A673 (cell line): ENCODE measurements around the gene LINGO3. TPM values are rescaled to one million over a fixed set of nuclear protein-coding genes. Genes with fewer than 3 reads are reported as not detected.

Source experiments
- BruUV-seq: library from RNA; stranded (reverse); fragments of 400-500 nt; replicated peaks from 2 replicates; lab custom pipeline; 2021; lab: Mats Ljungman, UMichigan
- CTCF ChIA-PET: fragments of 300-600 bp; sonication (Branson Sonifier 250); formaldehyde crosslinking; loops from one replicate; lab custom pipeline; 2022; ENCODE audit warnings: antibody characterized with exemption; lab: Charles Lee
- POLR2A ChIA-PET: fragments of 300-600 bp; sonication (Branson Sonifier 250); formaldehyde crosslinking; loops from one replicate; lab custom pipeline; 2022; ENCODE audit warnings: antibody characterized with exemption; ENCODE audit not compliant: low non-redundant PET; lab: Charles Lee
- DNase-seq: peaks from one replicate; pipeline ENCODE4 v3.0.0-alpha.2; 2015; ENCODE audit warnings: low spot score
- H3K27ac ChIP-seq: fragments of 200-600 bp; sonication (generic); 2 replicates; pipeline ENCODE4 v1.5.1; 2016; ENCODE audit warnings: mixed run types, low read depth, mild to moderate bottlenecking, mixed read lengths, antibody characterized with exemption, low read length; ENCODE audit not compliant: poor library complexity, severe bottlenecking
- H3K27me3 ChIP-seq: fragments of 200-600 bp; sonication (generic); replicated peaks from 2 replicates; pipeline ENCODE4 v1.6.1; 2017; ENCODE audit warnings: mixed run types, low read depth, mild to moderate bottlenecking, mixed read lengths, antibody characterized with exemption, low read length; ENCODE audit not compliant: insufficient read depth, poor library complexity
- H3K36me3 ChIP-seq: fragments of 200-600 bp; sonication (generic); 2 replicates; pipeline ENCODE4 v1.6.1; 2016; ENCODE audit warnings: mixed run types, mild to moderate bottlenecking, mixed read lengths, antibody characterized with exemption, low read length; ENCODE audit not compliant: insufficient read depth, poor library complexity, severe bottlenecking
- H3K4me1 ChIP-seq: fragments of 200-600 bp; sonication (generic); 2 replicates; pipeline ENCODE4 v1.6.1; 2017; ENCODE audit warnings: mixed run types, mild to moderate bottlenecking, mixed read lengths, antibody characterized with exemption, low read length; ENCODE audit not compliant: insufficient read depth, poor library complexity, severe bottlenecking
- H3K4me3 ChIP-seq: fragments of 200-600 bp; sonication (generic); 2 replicates; pipeline ENCODE4 v1.5.1; 2016; ENCODE audit warnings: low read depth, mixed run types, mild to moderate bottlenecking, mixed read lengths, low read length; ENCODE audit not compliant: poor library complexity, severe bottlenecking
- H3K9me3 ChIP-seq: fragments of 200-600 bp; sonication (generic); 2 replicates; pipeline ENCODE4 v1.6.1; 2016; ENCODE audit warnings: mixed run types, low read depth, mild to moderate bottlenecking, mixed read lengths, antibody characterized with exemption, low read length; ENCODE audit not compliant: poor library complexity, severe bottlenecking
- CTCF ChIP-seq: fragments of 300-800, 200-600 bp; sonication (generic); conservative IDR thresholded peaks from 2 replicates; pipeline ENCODE4 v1.5.1; 2017; ENCODE audit warnings: low read depth, mild to moderate bottlenecking, antibody characterized with exemption, low read length, moderate library complexity, mixed read lengths
- EZH2 ChIP-seq: fragments of 200-600 bp; sonication (generic); IDR thresholded peaks from 2 replicates; pipeline ENCODE4 v1.6.1; 2017; ENCODE audit warnings: borderline replicate concordance, low read depth, mild to moderate bottlenecking, mixed read lengths, antibody characterized with exemption, low read length; ENCODE audit not compliant: poor library complexity, severe bottlenecking
- intact Hi-C: fragments of 100-400 bp; cut with micrococcal nuclease; formaldehyde crosslinking; loops from one replicate; pipeline ENCODE4 v1.10.0; 2022; ENCODE audit not compliant: unreplicated experiment
- total RNA-seq: library from RNA; stranded (reverse); gene quantifications from 2 replicates; pipeline ENCODE4 v1.2.3, GENCODE V29; 2021

LINGO3 gene
- total RNA-seq, 1 experiment from 2014 or later = not detected

- CTCF ChIA-PET = no interaction called here
- POLR2A ChIA-PET = no interaction called here
- Histone ChIP-seq H3K9me3 (no peaks in the 10 kb centered on the region), H3K36me3 (peaks cover 5% of the 10 kb centered on the region), H3K27ac (no peak overlapping the region), H3K27me3 (no peaks in the 10 kb centered on the region), H3K4me3 (no peak overlapping the region), H3K4me1 (no peaks in the 10 kb centered on the region)
- no TSS peak for BruUV-seq
- no peak for DNase-seq
- intact Hi-C loops = no loop called here
- TF ChIP-seq EZH2 = no peak
- no peak for TF ChIP-seq CTCF
Measured at GRCh38 chr19:2343289-2343982, 35.5 kb upstream of the LINGO3 start.

- Histone ChIP-seq H3K4me1 (no peaks in the 10 kb centered on the region), H3K9me3 (no peaks in the 10 kb centered on the region), H3K27ac (no peak overlapping the region), H3K27me3 (no peaks in the 10 kb centered on the region), H3K4me3 (no peak overlapping the region), H3K36me3 (peaks cover 5% of the 10 kb centered on the region)
- ChIA-PET CTCF (no interaction called here), POLR2A (no interaction called here)
- DNase-seq = no peak
- intact Hi-C loops = no loop called here
- TF ChIP-seq CTCF (no peak), EZH2 (no peak)
- BruUV-seq = no TSS peak
Measured at GRCh38 chr19:2342656-2343288, 34.8 kb upstream of the LINGO3 start.

GRCh38 chr19:2341982-2342381 lies 34.0 kb upstream of the LINGO3 start:
- DNase-seq = no peak
- H3K27me3 ChIP-seq = no peaks in the 10 kb centered on the region

More at GRCh38 chr19:2341982-2342381, 34.0 kb upstream of the LINGO3 start:
- Histone ChIP-seq H3K4me1 (no peaks in the 10 kb centered on the region), H3K4me3 (no peak overlapping the region), H3K9me3 (no peaks in the 10 kb centered on the region), H3K36me3 (peaks cover 5% of the 10 kb centered on the region), H3K27ac (no peak overlapping the region)
- TF ChIP-seq CTCF (no peak), EZH2 (no peak)
- intact Hi-C loops = no loop called here
- CTCF ChIA-PET = no interaction called here
- POLR2A ChIA-PET = no interaction called here
- BruUV-seq = TSS peak; percentile 25
